ENCODE measurements around the gene POGLUT3.

DNA sequence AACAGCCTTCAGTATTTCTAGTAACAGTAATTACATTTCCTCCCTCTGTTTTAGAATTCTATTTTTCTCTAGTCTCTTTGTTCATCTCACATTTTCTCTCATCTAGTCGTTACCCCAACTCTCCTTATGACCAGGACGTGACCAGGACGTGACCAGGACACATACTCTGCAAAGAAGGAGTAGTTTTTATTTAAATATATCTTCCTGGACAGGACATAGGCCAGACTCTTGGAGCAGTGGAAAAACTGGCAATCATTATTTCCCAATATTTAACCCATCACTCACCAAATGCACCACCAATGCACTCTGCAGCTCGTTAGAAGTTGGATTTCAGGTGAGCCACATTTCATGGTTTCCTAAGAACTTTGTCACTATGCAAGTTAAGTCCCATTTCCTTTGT lies 40.3 kb upstream of the POGLUT3 start:
- TF ChIP-seq, protein P1, sequence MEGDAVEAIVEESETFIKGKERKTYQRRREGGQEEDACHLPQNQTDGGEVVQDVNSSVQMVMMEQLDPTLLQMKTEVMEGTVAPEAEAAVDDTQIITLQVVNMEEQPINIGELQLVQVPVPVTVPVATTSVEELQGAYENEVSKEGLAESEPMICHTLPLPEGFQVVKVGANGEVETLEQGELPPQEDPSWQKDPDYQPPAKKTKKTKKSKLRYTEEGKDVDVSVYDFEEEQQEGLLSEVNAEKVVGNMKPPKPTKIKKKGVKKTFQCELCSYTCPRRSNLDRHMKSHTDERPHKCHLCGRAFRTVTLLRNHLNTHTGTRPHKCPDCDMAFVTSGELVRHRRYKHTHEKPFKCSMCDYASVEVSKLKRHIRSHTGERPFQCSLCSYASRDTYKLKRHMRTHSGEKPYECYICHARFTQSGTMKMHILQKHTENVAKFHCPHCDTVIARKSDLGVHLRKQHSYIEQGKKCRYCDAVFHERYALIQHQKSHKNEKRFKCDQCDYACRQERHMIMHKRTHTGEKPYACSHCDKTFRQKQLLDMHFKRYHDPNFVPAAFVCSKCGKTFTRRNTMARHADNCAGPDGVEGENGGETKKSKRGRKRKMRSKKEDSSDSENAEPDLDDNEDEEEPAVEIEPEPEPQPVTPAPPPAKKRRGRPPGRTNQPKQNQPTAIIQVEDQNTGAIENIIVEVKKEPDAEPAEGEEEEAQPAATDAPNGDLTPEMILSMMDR (IDR thresholded peaks at IDR 0.05) = no peak
- no peak for TF ChIP-seq POLR2AphosphoS5 (IDR thresholded peaks at IDR 0.05)
- no peak for TF ChIP-seq POLR2A (IDR thresholded peaks at IDR 0.05)
- TF ChIP-seq EP300 (IDR thresholded peaks at IDR 0.05; ENCODE audit: low read depth) = no peak
